Stimulated activated CD4-positive, alpha-beta T cell treated with anti-CD3 and anti-CD28 coated beads, TNF-alpha, amount 100 ng/mL, for 24 hours (primary cell): Measurements from ENCODE around the gene CMIP.
A peak's percentile ranks its signal among the peaks of the same experiment; 100 is the strongest.

Experiments used
- DNase-seq, 3 experiments: peaks; one replicate each; pipeline ENCODE4 v3.0.0-alpha.2; 2020; ENCODE audit warnings: low read depth in 3 of 3

Gene CMIP

GRCh38 chr16:81551151-81551808 lies 106.7 kb downstream of the CMIP start:
- no peak for DNase-seq

GRCh38 chr16:81551821-81552304 lies 107.3 kb downstream of the CMIP start:
- no peak for DNase-seq

GRCh38 chr16:81552743-81553079 lies 108.1 kb downstream of the CMIP start:
- no peak for DNase-seq

- DNase-seq = no peak
These were observed 108.6 kb downstream of the CMIP start for GRCh38 chr16:81553080-81553813.

- DNase-seq = no peak
These were observed 109.4 kb downstream of the CMIP start for GRCh38 chr16:81553814-81554675.

- no peak for DNase-seq
These were observed 110.4 kb downstream of the CMIP start for GRCh38 chr16:81554979-81555378.

- no peak for DNase-seq
These were observed 111.1 kb downstream of the CMIP start for GRCh38 chr16:81555660-81556059.

- DNase-seq = no peak
These were observed 112.2 kb downstream of the CMIP start for GRCh38 chr16:81556715-81557284.

GRCh38 chr16:81558077-81558443 lies 113.5 kb downstream of the CMIP start:
- no peak for DNase-seq

GRCh38 chr16:81558444-81559175 lies 114.0 kb downstream of the CMIP start:
- no peak for DNase-seq

GRCh38 chr16:81560979-81561657 lies 116.5 kb downstream of the CMIP start:
- no peak for DNase-seq

- no peak for DNase-seq
These were observed 117.7 kb downstream of the CMIP start for GRCh38 chr16:81562174-81562849.

- no peak for DNase-seq
These were observed 118.3 kb downstream of the CMIP start for GRCh38 chr16:81562926-81563325.

GRCh38 chr16:81564421-81564911 lies 119.9 kb downstream of the CMIP start:
- DNase-seq = no peak

- no peak for DNase-seq
These were observed 120.9 kb downstream of the CMIP start for GRCh38 chr16:81565321-81566028.

- no peak for DNase-seq
These were observed 121.7 kb downstream of the CMIP start for GRCh38 chr16:81566086-81567007.

- DNase-seq = no peak
These were observed 122.5 kb downstream of the CMIP start for GRCh38 chr16:81567087-81567486.

GRCh38 chr16:81567987-81568748 lies 123.6 kb downstream of the CMIP start:
- DNase-seq = peak in 2 of 3 experiments; percentile 37 to 69
